AG04449 (cell line): Measurements from ENCODE around the gene CSN1S1.

Experiments used
- CTCF ChIA-PET: fragments of 350-600 bp; formaldehyde crosslinking; extraction: SDS; loops from one replicate; lab custom pipeline; 2021; ENCODE audit warnings: antibody characterized with exemption; lab: Yijun Ruan, JAX
- POLR2A ChIA-PET: fragments of 400-600, 350-600 bp; formaldehyde crosslinking; extraction: SDS; loops from one replicate; lab custom pipeline; 2020; ENCODE audit warnings: antibody characterized with exemption, inconsistent platforms; lab: Yijun Ruan, JAX
- DNase-seq: peaks from one replicate; pipeline ENCODE4 v3.0.0-alpha.2; 2010; ENCODE audit warnings: low read depth, low spot score
- H3K4me3 ChIP-seq: 2 replicates; pipeline ENCODE4 v1.5.1; 2011; ENCODE audit warnings: low read depth, mild to moderate bottlenecking, control low read depth, low read length
- CTCF ChIP-seq: IDR thresholded peaks from one replicate; pipeline ENCODE4 v1.5.1; 2011; ENCODE audit warnings: mild to moderate bottlenecking, moderate library complexity, low read length, control low read depth, inconsistent platforms; ENCODE audit not compliant: insufficient read depth; ENCODE audit errors: missing control alignments

The CSN1S1 gene

GRCh38 chr4:69930768-69931167 is at the start of gene CSN1S1:
Gene CSN1S1 (plus strand): TSS chr4:69931068. CDS start chr4:69932556, 1,488 bp downstream.
- no peak within 1 kb of the TSS for H3K4me3 ChIP-seq
- no peak for TF ChIP-seq CTCF
- no peak for DNase-seq
- ChIA-PET POLR2A (no interaction called here), CTCF (no interaction called here)

- no peak overlapping the region for H3K4me3 ChIP-seq
- TF ChIP-seq CTCF = peak; percentile 72
- POLR2A ChIA-PET = no interaction called here
- DNase-seq = no peak
- CTCF ChIA-PET = interaction anchor here (0.6 to 4.7 kb wide), 19 partner anchors 10 to 227 kb away, joined by 3 to 49 read pairs (median 3); no protein-coding TSS in a partner anchor
Observed at GRCh38 chr4:69881173-69881773, 49.6 kb upstream of the CSN1S1 start.

GRCh38 chr4:69882150-69882549 is 48.7 kb upstream of the CSN1S1 start:
- DNase-seq = no peak
- POLR2A ChIA-PET = interaction anchor here (0.6 kb wide), 1 partner anchor 31 kb away, joined by 3 read pairs; no protein-coding TSS in a partner anchor
- no peak for TF ChIP-seq CTCF
- H3K4me3 ChIP-seq = no peak overlapping the region
- CTCF ChIA-PET = interaction anchor here (0.7 to 4.7 kb wide), 7 partner anchors 11 to 677 kb away, joined by 3 to 49 read pairs (median 3); no protein-coding TSS in a partner anchor

GRCh38 chr4:69888336-69888735 is 42.5 kb upstream of the CSN1S1 start:
- no peak for DNase-seq
- no peak overlapping the region for H3K4me3 ChIP-seq
- TF ChIP-seq CTCF = no peak
- ChIA-PET CTCF (no interaction called here), POLR2A (no interaction called here)

GRCh38 chr4:69894186-69894585 is 36.7 kb upstream of the CSN1S1 start:
- ChIA-PET POLR2A (no interaction called here), CTCF (interaction anchor here (1.5 kb wide), 1 partner anchor 289 kb away, joined by 7 read pairs; no protein-coding TSS in a partner anchor)
- no peak overlapping the region for H3K4me3 ChIP-seq
- no peak for TF ChIP-seq CTCF
- no peak for DNase-seq

GRCh38 chr4:69894721-69895120 is 36.1 kb upstream of the CSN1S1 start:
- POLR2A ChIA-PET = no interaction called here
- TF ChIP-seq CTCF = no peak
- DNase-seq = no peak
- CTCF ChIA-PET = interaction anchor here (1.5 kb wide), 1 partner anchor 289 kb away, joined by 7 read pairs; no protein-coding TSS in a partner anchor
- H3K4me3 ChIP-seq = no peak overlapping the region
